HG02678 (cell line): ENCODE data around the gene ZNF90.
"Not testable (repeated sequence)": the region's sequence is repeated elsewhere in the genome, so short reads cannot be mapped to it uniquely, and the experiment has no call there.

Experiments used
- ATAC-seq: cut with Tn5 transposase; IDR thresholded peaks from one replicate; pipeline ENCODE4 v1.9.1; 2021; ENCODE audit warnings: mild to moderate bottlenecking, moderate library complexity; ENCODE audit not compliant: unreplicated experiment

Gene ZNF90

DNA sequence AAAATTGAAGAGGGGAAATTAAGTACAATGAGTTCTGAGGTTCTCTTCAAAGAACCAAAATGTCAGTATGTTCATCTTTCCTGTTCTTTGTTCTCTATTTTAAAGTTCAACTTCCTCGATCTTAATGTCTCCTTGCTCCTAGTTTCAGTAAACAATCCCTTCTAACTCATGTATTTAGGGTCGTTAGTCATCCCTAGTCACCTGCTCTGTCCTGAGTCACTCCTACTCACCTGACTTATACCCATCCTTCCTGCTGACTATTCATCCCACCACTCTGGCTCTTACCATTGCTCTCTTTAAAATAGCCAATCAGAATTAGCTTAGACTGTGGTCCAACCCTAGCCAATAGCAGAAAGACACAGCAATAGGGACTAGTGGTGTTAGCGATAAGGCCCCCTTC lies 24.3 kb downstream of the ZNF90 start:
- ATAC-seq = no peak

DNA sequence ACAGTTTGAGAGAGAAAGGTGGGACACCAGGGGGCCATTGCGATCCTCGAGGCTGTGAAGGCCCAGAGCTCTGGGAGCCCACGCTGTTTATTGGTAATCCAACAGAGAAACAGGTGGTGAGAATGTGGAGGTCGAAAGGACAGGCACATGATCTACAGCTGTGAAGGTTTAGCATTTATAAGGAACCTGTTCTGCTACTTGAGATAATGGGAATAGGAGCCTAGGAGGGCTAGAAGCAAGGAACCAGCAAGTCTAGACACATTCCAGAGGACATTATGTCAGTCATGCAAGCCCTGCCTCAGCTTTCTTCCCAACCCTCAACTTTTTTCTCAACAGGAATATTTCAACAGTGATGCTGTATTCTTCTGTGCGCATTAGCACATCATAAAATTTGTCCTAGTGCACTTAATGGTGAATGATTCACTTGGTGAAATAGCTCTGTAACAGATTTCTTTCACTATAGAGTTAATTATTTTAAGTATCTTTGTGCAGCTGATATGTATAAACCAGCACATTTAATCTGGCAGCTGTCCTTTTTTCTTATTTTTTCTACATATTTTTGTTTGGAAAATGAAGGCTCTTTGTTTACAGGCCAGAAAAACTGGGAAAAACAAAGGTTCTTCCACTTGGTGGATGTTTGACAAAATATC lies 25.4 kb downstream of the ZNF90 start:
- ATAC-seq = no peak

DNA sequence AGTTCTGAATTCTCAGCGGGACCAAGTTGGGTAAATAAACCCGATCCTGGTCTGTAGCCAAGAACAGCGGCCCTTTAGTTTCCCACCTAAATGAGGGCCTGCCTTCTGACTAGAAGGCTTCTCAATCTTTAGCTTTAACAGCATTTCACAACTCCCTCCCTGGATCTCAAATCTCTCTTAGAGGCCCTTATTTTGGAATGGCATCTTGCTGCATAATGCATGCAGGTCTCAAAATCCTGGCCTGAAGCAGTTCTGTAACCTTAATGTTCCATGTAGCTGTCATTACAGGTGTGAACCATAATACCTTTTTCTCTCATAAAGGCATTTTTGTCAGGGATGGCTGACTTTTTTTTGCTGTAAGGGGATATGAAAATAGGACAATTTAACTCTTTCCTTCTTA lies 29.5 kb downstream of the ZNF90 start:
- no peak for ATAC-seq

DNA sequence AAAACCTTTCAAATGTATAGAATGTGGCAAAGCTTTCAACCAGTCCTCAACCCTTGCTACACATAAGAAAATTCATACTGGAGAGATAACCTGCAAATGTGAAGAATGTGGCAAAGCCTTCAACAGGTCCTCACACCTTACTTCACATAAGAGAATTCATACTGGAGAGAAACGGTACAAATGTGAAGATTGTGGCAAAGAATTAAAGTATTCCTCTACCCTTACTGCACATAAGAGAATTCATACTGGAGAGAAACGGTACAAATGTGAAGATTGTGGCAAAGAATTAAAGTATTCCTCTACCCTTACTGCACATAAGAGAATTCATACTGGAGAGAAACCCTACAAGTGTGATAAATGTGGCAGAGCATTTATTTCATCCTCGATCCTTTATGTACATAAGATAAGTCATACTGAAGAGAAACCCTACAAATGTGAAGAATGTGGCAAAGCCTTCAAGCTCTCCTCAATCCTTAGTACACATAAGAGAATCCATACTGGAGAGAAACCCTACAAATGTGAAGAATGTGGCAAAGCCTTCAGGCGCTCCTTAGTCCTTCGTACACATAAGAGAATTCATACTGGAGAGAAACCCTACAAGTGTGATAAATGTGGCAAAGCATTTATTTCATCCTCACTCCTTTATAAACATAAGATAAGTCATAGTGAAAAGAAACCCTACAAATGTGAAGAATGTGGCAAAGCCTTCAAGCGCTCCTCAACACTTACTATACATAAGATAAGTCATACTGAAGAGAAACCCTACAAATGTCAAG lies 40.5 kb downstream of the ZNF90 start:
- not testable (repeated sequence) for ATAC-seq

DNA sequence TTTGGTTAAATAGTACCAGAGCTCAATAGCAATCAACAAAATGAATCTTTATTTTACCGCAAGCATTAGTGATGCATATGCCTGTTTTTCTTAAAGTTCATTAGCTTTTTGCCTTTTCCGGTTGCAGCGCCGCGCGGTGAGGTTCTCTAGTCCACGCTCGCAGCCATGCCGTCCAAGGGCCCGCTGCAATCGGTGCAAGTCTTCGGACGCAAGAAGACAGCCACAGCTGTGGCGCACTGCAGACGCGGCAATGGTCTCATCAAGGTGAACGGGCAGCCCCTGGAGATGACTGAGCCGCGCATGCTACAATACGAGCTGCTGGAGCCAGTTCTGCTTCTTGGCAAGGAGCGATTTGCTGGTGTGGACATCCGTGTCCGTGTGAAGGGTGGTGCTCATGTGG lies 47.1 kb downstream of the ZNF90 start:
- ATAC-seq = no peak

DNA sequence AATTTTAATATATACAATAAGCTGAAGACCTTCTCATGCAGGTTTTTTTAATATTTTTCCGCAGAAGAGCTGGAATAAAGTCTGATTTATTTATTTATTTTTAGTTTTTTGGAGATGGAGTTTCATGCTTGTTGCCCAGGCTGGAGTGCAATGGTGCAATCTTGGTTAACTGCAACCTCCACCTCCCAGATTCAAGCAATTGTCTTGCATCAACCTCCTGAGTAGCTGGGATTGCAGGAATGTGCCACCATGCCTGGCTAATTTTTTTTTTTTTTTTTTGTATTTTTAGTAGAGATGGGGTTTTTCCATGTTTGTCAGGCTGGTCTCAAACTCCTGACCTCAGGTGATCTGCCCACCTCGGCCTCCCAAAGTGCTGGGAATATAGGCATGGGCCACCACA lies 55.1 kb downstream of the ZNF90 start:
- not testable (repeated sequence) for ATAC-seq

DNA sequence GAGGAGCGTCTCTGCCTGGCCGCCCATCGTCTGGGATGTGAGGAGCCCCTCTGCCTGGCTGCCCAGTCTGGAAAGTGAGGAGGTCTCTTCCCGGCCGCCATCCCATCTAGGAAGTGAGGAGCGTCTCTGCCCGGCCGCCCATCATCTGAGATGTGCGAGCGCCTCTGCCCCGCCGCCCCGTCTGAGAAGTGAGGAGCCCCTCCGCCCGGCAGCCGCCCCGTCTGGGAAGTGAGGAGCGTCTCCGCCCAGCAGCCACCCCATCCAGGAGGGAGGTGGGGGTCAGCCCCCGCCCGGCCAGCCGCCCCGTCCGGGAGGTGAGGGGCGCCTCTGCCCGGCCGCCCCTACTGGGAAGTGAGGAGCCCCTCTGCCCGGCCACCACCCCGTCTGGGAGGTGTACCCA lies 59.9 kb downstream of the ZNF90 start:
- ATAC-seq = not testable (repeated sequence)

DNA sequence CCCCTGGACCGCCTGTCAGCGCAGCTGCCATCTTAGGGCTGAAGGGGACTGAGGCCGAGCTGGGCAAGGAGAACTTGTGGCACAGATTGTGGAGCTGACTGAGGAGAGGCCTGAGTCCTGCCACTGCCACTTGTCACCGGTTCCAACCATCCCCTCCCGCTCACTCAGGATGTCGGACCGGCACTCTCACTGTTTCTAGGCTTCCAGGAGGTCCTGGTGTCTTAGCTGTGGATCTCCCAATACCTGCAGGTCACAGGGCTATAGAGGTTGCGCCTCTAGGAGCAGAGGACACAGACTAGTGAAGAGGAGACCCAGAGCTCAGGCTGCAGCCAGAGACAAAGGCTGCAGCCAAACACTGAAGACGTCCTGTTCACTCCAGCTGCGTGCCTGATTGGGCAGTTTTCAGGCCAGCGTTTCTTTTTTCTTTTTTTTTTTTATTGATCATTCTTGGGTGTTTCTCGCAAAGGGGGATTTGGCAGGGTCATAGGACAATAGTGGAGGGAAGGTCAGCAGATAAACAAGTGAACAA lies 73.9 kb downstream of the ZNF90 start:
- ATAC-seq = no peak

DNA sequence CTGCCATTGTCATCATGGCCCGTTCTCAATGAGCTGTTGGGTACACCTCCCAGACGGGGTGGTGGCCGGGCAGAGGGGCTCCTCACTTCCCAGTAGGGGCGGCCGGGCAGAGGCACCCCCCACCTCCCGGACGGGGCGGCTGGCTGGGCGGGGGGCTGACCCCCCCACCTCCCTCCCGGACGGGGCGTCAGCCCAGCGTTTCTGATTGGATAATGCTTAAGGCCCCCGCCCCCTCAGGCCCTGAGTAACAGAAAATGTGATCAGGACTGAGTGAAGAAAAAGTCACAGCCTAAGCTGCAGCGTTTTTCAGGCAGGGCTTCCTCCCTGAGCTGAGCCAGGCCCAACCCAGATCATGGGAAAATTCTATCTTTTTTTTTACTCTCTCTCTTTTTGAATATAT lies 74.7 kb downstream of the ZNF90 start:
- not testable (repeated sequence) for ATAC-seq

DNA sequence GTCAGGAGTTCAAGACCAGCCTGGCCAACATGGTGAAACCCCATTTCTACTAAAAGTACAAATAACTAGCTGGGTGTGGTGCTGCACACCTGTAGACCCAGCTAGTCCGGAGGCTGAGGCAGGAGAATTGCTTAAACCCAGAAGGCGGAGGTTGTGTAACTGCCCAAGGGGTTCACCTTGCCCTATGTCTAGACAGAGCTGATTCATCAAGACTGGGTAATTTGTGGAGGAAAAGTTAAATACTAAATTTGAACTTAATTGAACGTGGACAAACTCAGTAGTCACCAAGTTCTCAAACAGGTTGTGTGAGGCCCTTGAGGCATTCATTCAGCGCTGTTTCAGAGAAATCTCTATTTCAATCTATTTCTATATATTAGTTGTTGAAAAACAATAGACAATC lies 75.5 kb downstream of the ZNF90 start:
- ATAC-seq = no peak

DNA sequence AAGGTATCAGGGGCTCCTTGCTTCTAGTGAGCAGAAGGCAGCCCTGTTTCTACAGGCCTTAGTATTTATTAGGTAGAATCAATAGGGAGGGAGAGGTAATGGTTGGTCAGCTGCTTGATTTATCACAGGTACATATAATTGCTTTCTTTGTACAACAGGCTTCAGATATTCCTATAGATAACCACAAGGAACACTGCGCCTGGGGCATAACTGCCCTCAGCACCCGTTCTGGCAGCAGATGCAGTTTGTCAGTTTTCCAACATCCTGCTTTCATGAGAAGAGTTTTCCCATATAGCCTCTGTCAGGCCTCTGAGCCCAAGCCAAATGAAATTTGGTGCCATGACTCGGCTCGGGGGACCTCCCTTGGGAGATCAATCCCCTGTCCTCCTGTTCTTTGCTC lies 76.8 kb downstream of the ZNF90 start:
- ATAC-seq = no peak

DNA sequence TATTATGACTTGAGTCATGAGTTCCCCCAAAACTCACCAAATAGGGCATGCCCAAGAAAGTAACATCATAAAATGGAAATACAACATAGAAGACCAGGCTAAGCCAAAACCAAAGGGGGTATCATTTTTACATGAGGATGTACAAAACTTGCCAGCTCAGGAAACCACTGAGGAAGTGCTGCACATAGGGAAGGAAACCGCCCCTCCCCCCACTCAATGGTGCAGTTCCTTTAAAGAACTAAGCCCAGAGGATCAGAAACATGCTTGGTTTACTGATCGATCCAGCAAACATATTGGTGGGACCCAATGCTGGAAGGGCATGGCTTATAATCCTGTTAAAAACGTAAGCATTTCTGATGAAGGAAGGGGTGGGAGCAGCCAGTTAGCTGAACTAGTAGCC lies 85.0 kb downstream of the ZNF90 start:
- no peak for ATAC-seq

DNA sequence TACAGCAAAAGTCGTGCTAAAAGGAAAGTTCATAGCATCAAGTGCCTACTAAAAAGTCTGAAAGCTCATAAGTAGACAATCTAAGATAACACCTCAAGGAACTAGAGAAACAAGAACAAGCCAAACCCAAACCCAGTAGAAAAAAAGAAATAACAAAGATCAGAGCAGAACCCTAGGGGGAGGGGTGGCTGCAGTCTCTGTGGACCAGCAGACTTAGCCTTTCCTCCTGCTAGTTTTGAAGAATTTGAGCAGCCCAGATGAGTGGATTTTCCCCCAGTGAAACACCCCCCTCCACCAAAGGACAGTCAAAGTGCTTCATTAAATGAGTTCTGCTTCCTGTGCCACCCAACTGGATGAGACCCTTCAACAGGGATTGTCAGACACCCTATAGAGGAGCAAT lies 86.7 kb downstream of the ZNF90 start:
- no peak for ATAC-seq

DNA sequence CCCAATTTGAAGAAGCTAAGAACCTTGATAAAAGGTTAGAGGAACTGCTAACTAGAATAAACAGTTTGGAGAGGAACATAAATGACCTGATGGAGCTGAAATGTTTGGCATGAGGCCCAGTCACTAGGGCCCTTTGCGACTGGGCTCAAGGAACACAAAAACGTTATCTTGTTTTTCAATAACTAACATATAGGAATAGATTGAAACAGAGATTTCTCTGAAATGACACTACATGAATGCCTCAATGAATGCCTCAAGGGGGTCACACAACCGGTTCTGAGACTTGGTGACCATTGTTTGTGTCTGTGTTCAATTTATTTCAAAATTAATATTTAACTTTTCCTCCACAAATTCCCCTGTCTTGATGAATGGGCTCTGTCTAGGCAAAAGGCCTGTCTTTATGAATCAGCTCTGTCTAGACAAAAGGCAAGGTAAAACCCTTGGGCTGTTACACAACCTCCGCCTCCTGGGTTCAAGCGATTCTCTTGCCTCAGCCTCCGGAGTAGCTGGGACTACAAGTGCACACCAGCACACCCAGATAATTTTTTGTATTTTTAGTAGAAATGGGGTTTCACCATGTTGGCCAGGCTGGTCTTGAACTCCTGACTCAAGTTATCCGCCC lies 88.3 kb downstream of the ZNF90 start:
- ATAC-seq = no peak

DNA sequence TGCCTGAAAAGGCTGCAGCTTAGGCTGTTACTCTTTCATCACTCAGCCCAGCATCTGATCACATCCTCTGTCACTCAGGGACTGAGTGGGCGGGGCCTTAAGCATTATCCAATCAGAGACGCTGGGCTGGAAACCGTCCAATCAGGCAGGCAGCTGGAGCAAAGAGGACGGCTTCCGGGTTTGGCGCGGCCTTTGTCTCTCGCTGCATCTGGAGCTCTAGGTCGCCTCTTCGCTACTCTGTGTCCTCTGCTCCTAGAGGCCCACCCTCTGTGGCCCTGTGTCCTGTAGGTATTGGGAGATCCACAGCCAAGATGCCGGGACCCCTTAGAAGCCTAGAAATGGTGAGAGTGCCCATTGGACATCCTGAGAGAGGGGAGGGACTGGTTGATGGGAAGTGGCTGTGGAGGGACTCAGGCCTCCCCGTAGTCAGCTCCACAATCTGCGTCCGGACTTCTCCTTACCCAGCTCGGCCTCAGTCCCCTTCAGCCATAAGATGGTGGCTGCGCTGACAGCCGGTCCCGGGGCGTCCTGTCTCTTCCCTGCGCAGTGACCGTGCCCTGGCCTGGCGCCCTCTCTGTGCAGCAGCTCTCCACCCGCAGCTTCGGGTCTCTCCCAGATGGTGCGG lies 89.3 kb downstream of the ZNF90 start, which contains the start of gene ZNF486:
TSS of gene ZNF486 (plus strand) at position 195 of the 625 bp plus-strand sequence. CDS start at position 312, 117 bp downstream.
- peak; percentile 90 for ATAC-seq

DNA sequence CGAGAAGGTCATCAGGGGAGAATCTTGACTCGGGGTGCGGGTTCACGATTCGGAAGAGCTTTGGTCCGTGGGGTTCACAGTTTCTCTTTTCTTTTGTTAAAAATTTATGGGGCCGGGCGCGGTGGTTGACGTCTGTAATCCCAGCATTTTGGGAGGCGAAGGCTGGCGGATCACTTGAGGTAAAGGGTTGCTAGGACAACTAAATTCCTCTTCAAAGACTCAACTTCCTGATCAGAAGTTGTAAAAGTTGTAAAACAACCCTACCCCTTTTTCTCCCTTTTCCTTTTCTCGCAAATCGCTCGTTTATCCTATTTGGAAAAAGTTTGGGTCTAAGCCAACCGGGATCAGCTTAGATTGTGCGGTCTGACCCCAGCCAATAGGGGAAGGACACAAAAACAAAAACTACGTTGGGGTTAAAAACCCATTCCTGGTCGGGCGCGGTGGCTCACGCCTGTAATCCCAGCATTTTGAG lies 89.9 kb downstream of the ZNF90 start:
- ATAC-seq = no peak
